Spinal cord (tissue), 10 donors: ENCODE results near the gene HRH3. TPM values are rescaled to one million over a fixed set of nuclear protein-coding genes. Genes with fewer than 3 reads are reported as not detected.

Source experiments
- DNase-seq, 6 donors: peaks; one replicate each; pipeline versions ENCODE4 v3.0.0 to v3.0.0-alpha.2; 2013 to 2015; ENCODE audit warnings: low spot score in 6 of 6, low read depth in 4 of 6
- H3K27ac ChIP-seq: one replicate; pipeline ENCODE4 v1.5.1; 2013; ENCODE audit warnings: low read depth, low read length, control low read depth
- H3K27me3 ChIP-seq: one replicate; pipeline ENCODE4 v1.6.1; 2013; ENCODE audit warnings: low read length; ENCODE audit not compliant: control insufficient read depth, insufficient read depth
- H3K36me3 ChIP-seq: one replicate; pipeline ENCODE4 v1.6.1; 2013; ENCODE audit warnings: low read length; ENCODE audit not compliant: control insufficient read depth, insufficient read depth
- H3K4me1 ChIP-seq: one replicate; pipeline ENCODE4 v1.6.1; 2013; ENCODE audit warnings: low read length; ENCODE audit not compliant: control insufficient read depth, insufficient read depth
- H3K4me3 ChIP-seq: one replicate; pipeline ENCODE4 v1.5.1; 2013; ENCODE audit warnings: low read depth, low read length, control low read depth
- H3K9me3 ChIP-seq: one replicate; pipeline ENCODE4 v1.6.1; 2013; ENCODE audit warnings: low read length; ENCODE audit not compliant: control insufficient read depth, insufficient read depth
- WGBS: methylation state at CpG from one replicate; pipeline ENCODE4 v1.1.5; 2013; ENCODE audit warnings: missing lambda C conversion rate; ENCODE audit not compliant: insufficient coverage; 5-methylcytosine and 5-hydroxymethylcytosine counted together
- polyA plus RNA-seq, 2 donors: library from polyadenylated mRNA; unstranded; fragments of 120-200 nt; gene quantifications; one replicate each; pipeline ENCODE4 v1.2.1, GENCODE V29; 2013; ENCODE audit not compliant: insufficient read length in 2 of 2
- total RNA-seq, 2 donors: library from RNA; depleted of rRNA in 1 of 2; stranded (reverse); fragments of 120-200 nt in 1 of 2; fragments of >200 nt in 1 of 2; gene quantifications; one replicate each; pipeline versions ENCODE4 v1.2.3 to v1.2.4, GENCODE V29; 2013 to 2014
- donor health status: healthy.

The HRH3 gene
- total and polyA plus RNA-seq, 4 donors, result 0.66 to 10.6 (median 5.9) TPM

- Histone ChIP-seq H3K27me3 (no peaks in the 10 kb centered on the region), H3K36me3 (peaks cover 80% of the 10 kb centered on the region), H3K9me3 (no peaks in the 10 kb centered on the region), H3K4me1 (no peaks in the 10 kb centered on the region), H3K27ac (no peak overlapping the region), H3K4me3 (no peak overlapping the region)
- WGBS, result 92% methylated on average over 10 of the region's 10 CpGs
- DNase-seq, result no peak
Measured at GRCh38 chr20:62262064-62262463, 42.0 kb upstream of the HRH3 start.

DNA sequence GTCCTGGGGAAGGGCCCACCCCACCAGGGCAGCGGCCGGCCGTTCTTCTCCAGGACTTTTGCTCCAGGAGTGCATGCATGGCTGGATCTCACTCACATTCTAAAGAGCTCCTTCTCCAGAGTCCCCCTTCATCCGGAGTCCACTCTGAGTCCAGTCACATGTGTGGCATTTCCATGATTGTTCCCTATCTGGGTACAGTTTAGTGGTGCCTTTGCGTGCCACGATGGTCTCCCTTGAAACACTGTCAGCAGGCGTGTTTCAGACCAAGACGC is 39.2 kb upstream of the HRH3 start:
- WGBS, result 98% methylated on average over 8 of the region's 8 CpGs
- H3K4me3 ChIP-seq, result no peak overlapping the region
- H3K27ac ChIP-seq, result no peak overlapping the region
- H3K9me3 ChIP-seq, result no peaks in the 10 kb centered on the region
- no peaks in the 10 kb centered on the region for H3K27me3 ChIP-seq
- peaks cover 4% of the 10 kb centered on the region for H3K4me1 ChIP-seq
- peaks cover 76% of the 10 kb centered on the region for H3K36me3 ChIP-seq
- DNase-seq, result no peak

GRCh38 chr20:62258499-62259293 is 38.6 kb upstream of the HRH3 start:
- DNase-seq, result no peak
- Histone ChIP-seq H3K4me3 (no peak overlapping the region), H3K36me3 (peaks cover 73% of the 10 kb centered on the region), H3K27ac (no peak overlapping the region), H3K9me3 (no peaks in the 10 kb centered on the region), H3K27me3 (no peaks in the 10 kb centered on the region), H3K4me1 (peaks cover 7% of the 10 kb centered on the region)
- WGBS, result 77% methylated on average over 14 of the region's 20 CpGs

- H3K4me1 ChIP-seq, result peaks cover 7% of the 10 kb centered on the region
- WGBS, result 95% methylated on average over 6 of the region's 10 CpGs
- H3K36me3 ChIP-seq, result peaks cover 53% of the 10 kb centered on the region
- no peaks in the 10 kb centered on the region for H3K9me3 ChIP-seq
- no peak for DNase-seq
- H3K27ac ChIP-seq, result no peak overlapping the region
- no peaks in the 10 kb centered on the region for H3K27me3 ChIP-seq
- no peak overlapping the region for H3K4me3 ChIP-seq
Measured at GRCh38 chr20:62255976-62256375, 35.9 kb upstream of the HRH3 start.

DNA sequence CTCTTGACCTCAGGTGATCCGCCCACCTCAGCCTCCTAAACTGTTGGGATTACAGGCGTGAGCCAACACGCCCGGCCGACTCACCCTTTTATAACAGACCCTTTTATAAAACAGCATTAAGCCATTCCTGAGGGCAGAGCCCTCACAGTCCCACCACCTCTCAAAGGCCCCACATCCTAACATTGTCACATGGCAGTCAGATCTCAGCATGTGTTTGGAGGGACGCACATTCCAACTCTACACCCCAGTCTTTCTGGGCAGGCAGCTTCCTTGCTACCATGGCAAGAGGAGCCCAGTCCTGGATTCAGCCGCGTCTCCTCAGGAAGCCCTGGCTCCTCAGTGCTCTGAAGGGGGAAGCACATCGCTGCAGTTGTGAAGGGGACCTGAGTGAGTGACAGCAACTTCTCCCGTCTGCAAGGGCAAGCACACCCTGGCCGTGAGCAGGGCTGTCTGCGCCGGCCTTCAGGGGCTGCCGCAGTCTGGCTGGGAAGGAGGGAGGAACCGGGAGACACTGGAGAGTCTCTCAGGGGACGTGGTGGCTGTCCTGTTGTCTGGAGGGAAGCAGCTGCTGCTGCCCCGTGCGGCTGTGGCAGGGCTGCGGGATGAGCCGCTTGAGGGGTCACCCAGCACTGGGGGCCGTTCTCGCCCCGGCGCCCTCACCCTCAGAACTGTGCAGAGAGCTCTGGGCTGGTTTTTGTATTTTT is 34.1 kb upstream of the HRH3 start:
- 58% methylated on average over 24 of the region's 24 CpGs for WGBS

GRCh38 chr20:62253398-62253797 is 33.3 kb upstream of the HRH3 start:
- WGBS, result 92% methylated on average over 4 of the region's 6 CpGs
- no peak for DNase-seq
- no peak overlapping the region for H3K27ac ChIP-seq
- H3K4me3 ChIP-seq, result no peak overlapping the region
- H3K27me3 ChIP-seq, result no peaks in the 10 kb centered on the region
- H3K36me3 ChIP-seq, result peaks cover 33% of the 10 kb centered on the region
- peaks cover 7% of the 10 kb centered on the region for H3K4me1 ChIP-seq
- H3K9me3 ChIP-seq, result no peaks in the 10 kb centered on the region

More for the DNA sequence above, 34.1 kb upstream of the HRH3 start:
- Histone ChIP-seq H3K4me1 (peaks cover 7% of the 10 kb centered on the region), H3K27ac (no peak overlapping the region), H3K4me3 (no peak overlapping the region), H3K36me3 (peaks cover 38% of the 10 kb centered on the region), H3K27me3 (no peaks in the 10 kb centered on the region), H3K9me3 (no peaks in the 10 kb centered on the region)
- no peak for DNase-seq

DNA sequence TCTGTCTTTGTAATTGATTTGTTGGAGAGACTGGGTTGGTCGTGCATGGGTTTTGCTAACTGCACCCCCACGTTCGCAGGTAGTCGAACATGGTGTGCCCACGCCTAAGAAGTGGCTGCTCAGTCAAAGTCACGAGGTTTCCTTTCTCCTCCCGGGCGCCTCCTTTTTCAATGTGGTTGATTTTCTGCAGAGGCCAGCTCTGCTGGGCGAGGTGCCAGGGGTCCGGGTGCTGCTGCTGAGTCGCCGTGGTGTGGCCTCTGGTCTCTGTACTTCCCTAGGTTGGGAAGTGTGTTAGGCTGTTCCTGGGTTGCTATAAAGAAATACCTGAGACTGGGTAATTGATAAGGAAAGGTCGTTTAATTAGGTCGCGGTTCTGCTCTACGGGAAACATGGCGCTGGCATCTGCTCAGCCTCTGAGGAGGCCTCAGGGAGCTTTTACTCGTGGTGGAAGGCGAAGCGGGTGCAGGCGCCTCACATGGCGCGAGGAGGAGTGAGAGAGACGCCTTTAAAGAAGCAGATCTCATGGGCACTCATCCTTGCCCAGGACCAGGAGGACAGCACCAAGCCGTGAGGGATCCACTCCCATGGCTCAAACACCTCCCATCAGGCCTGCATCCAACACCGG is 32.4 kb upstream of the HRH3 start:
- Histone ChIP-seq H3K27me3 (no peaks in the 10 kb centered on the region), H3K36me3 (peaks cover 28% of the 10 kb centered on the region), H3K4me3 (no peak overlapping the region), H3K9me3 (no peaks in the 10 kb centered on the region), H3K27ac (no peak overlapping the region), H3K4me1 (peaks cover 7% of the 10 kb centered on the region)
- WGBS, result 88% methylated on average over 21 of the region's 26 CpGs
- DNase-seq, result no peak

DNA sequence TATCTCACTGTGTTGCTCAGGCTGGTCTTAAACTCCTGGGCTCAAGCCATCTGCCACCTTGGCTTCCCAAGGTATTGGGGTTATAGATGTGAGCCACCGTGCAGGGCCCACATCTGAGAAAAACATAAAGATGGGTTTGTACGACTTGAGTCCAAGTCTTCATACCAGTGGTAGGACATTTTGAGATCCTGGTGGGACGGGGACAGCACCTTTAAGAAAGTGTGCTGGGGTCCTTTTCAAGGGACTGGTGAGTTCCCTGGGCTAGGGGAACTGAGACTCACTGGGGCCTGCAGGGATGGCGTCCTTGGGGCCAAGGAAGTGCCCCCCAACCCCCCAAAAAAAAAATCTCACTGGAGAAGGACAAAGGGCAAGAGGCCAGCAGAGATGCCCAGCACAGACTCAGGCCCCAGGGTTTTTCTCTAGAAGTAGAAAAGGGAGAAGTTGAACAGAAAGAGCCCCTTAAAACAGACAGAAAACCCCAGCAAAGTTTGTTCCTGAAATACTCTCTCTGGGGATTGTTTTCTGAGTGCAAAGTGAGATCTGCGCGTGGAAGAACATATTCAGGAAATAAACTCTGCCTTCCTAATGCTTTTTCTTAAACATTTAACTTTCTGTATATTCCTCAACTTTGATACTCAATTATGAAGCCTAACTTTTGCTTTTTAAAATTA is 28.9 kb upstream of the HRH3 start:
- no peaks in the 10 kb centered on the region for H3K9me3 ChIP-seq
- peaks cover 37% of the 10 kb centered on the region for H3K36me3 ChIP-seq
- no peak for DNase-seq
- WGBS, result 86% methylated on average over 3 of the region's 6 CpGs
- H3K4me1 ChIP-seq, result peaks cover 12% of the 10 kb centered on the region
- H3K4me3 ChIP-seq, result no peak overlapping the region
- H3K27ac ChIP-seq, result no peak overlapping the region
- no peaks in the 10 kb centered on the region for H3K27me3 ChIP-seq

DNA sequence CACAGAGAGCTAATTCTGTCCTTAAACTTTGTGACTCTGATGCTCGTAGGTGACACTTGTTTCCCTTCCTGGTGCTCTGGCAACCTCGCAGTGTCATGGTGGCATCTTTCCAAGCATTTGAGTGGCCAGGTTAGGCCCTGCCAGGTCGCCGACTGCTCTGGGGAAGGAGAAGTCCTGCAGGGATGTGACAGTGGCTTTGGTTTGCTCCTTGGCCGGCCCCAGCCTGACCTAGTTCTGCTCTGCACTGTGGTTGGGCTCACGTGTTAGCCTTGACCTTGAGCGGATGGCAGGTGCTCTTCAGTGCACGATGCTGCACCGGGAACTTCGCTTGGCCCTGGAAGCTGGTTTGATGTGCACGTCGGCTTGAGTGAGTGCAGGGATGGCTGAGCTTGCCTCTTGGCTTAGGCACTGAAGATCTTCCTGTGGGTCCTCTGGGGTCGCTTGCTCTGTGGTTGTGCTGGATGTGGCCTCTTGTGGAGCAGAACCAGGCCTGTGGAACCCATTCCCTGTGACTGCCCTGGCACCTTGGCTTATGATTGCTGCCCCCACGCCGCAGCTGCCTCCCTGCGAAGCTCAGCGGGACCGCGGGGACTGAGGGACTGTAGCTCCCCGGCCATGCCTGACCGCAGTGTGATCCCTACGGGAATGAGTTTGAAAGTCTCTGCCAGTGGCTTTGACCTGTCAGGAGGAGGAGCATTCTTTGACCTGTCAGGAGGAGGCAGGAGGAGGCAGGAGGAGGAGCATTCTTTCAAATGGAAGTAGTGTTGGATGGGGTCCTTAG is 27.0 kb upstream of the HRH3 start:
- no peak for DNase-seq
- Histone ChIP-seq H3K27ac (no peak overlapping the region), H3K4me1 (peaks cover 13% of the 10 kb centered on the region), H3K4me3 (no peak overlapping the region), H3K9me3 (no peaks in the 10 kb centered on the region), H3K27me3 (no peaks in the 10 kb centered on the region), H3K36me3 (peaks cover 44% of the 10 kb centered on the region)
- WGBS, result 71% methylated on average over 22 of the region's 22 CpGs
